K562 (cell line): ENCODE data around the gene BMP4. TPM values are rescaled to one million over a fixed set of nuclear protein-coding genes. Genes with fewer than 3 reads are reported as not detected.

ENCODE experiments used
- ATAC-seq: fragments of 200-7000 bp; cut with Tn5 transposase; 3 replicates; pipeline ENCODE4 v1.9.1; 2020; ENCODE audit warnings: moderate library complexity
- BruUV-seq: library from RNA; stranded (reverse); fragments of 400-500 nt; replicated peaks from 2 replicates; lab custom pipeline; 2021; lab: Mats Ljungman, UMichigan
- CTCF ChIA-PET: fragments of 300-600 bp; formaldehyde crosslinking; extraction: SDS; loops from one replicate; lab custom pipeline; 2021; ENCODE audit warnings: low intra/inter-chr PET ratio; lab: Yijun Ruan, JAX
- POLR2A ChIA-PET: fragments of 300-600, 350-650 bp; sonication (Branson Sonifier 250); formaldehyde crosslinking; extraction: SDS; loops from one replicate; lab custom pipeline; 2021; ENCODE audit warnings: antibody characterized with exemption, inconsistent platforms; lab: Yijun Ruan, JAX
- DNase-seq, 4 experiments: peaks; one replicate each; pipeline versions ENCODE4 v3.0.0 to v3.0.0-alpha.2; 2011 to 2018; ENCODE audit warnings: low spot score in 3 of 4, mixed read lengths in 3 of 4; ENCODE audit errors: extremely low read depth in 1 of 4
- FAIRE-seq: peaks from 2 replicates; lab custom pipeline; 2011; peaks lifted over from hg19 to GRCh38; lab: Jason Lieb, UNC
- H2AFZ ChIP-seq: 2 replicates; pipeline ENCODE4 v1.6.0; 2011; ENCODE audit warnings: low read depth, low read length, control low read depth, inconsistent platforms
- H3K27ac ChIP-seq: fragments of 200-600 bp; 3 replicates; pipeline ENCODE4 v1.8.0; 2011; ENCODE audit warnings: low read depth, mild to moderate bottlenecking, control low read depth, inconsistent platforms, low read length, moderate library complexity, mixed read lengths; ENCODE audit errors: extremely low read depth
- H3K27me3 ChIP-seq, 2 experiments: fragments of 300-600 bp in 1 of 2; 2 replicates in 1 of 2; 3 replicates in 1 of 2; pipeline versions ENCODE4 v1.6.0 to v1.8.0; 2011; ENCODE audit warnings: inconsistent platforms in 2 of 2, low read length in 2 of 2, mild to moderate bottlenecking in 1 of 2, mixed read lengths in 1 of 2, moderate library complexity in 1 of 2; ENCODE audit not compliant: control insufficient read depth in 2 of 2, insufficient read depth in 2 of 2
- H3K36me3 ChIP-seq: fragments of 300-600 bp; 3 replicates; pipeline ENCODE4 v1.8.0; 2011; ENCODE audit warnings: mild to moderate bottlenecking, low read length, inconsistent platforms; ENCODE audit not compliant: control insufficient read depth, insufficient read depth
- H3K4me1 ChIP-seq, 2 experiments: fragments of 200-600 bp in 1 of 2; replicated peaks in 1 of 2; 2 replicates in 1 of 2; 3 replicates in 1 of 2; pipeline versions ENCODE4 v1.5.1 to v1.8.0; 2011; ENCODE audit warnings: inconsistent platforms in 2 of 2, low read length in 2 of 2, mild to moderate bottlenecking in 1 of 2, mixed read lengths in 1 of 2, moderate library complexity in 1 of 2; ENCODE audit not compliant: control insufficient read depth in 2 of 2, insufficient read depth in 2 of 2
- H3K4me2 ChIP-seq: 2 replicates; pipeline ENCODE4 v1.6.1; 2011; ENCODE audit warnings: low read length, control low read depth, inconsistent platforms, mixed read lengths; ENCODE audit not compliant: insufficient read depth
- H3K4me3 ChIP-seq: fragments of 200-600 bp; sonication (generic), shearing (Covaris generic); 2 replicates; pipeline ENCODE4 v1.5.1; 2016; ENCODE audit warnings: control low read depth, inconsistent platforms
- H3K79me2 ChIP-seq: fragments of 200-600 bp; 3 replicates; pipeline ENCODE4 v1.8.0; 2011; ENCODE audit warnings: low read length, inconsistent platforms; ENCODE audit not compliant: control insufficient read depth, insufficient read depth
- H3K9ac ChIP-seq, 2 experiments: 2 replicates each; pipeline versions ENCODE4 v1.6.0 to v1.6.1; 2011; ENCODE audit warnings: low read depth in 2 of 2, low read length in 2 of 2, control low read depth in 1 of 2, inconsistent platforms in 1 of 2, mild to moderate bottlenecking in 1 of 2, mixed read lengths in 1 of 2; ENCODE audit not compliant: insufficient read depth in 1 of 2
- H3K9me1 ChIP-seq: one replicate; pipeline ENCODE4 v1.6.0; 2011; ENCODE audit warnings: inconsistent platforms, mild to moderate bottlenecking, low read length, moderate library complexity; ENCODE audit not compliant: control insufficient read depth, insufficient read depth
- H3K9me3 ChIP-seq: replicated peaks from 2 replicates; pipeline ENCODE4 v1.5.1; 2011; ENCODE audit warnings: low read depth, low read length, inconsistent platforms; ENCODE audit not compliant: control insufficient read depth, insufficient read depth
- H4K20me1 ChIP-seq: replicated peaks from 2 replicates; pipeline ENCODE4 v1.6.1; 2011; ENCODE audit warnings: low read length, inconsistent platforms, mixed read lengths; ENCODE audit not compliant: control insufficient read depth, insufficient read depth
- ATF2 ChIP-seq: sonication (generic); formaldehyde crosslinking; IDR thresholded peaks from 2 replicates; pipeline ENCODE4 v1.8.1; 2022; ENCODE audit warnings: missing genetic modification reagents
- CLOCK ChIP-seq: fragments of 250-450 bp; sonication (Bioruptor Pico); IDR thresholded peaks from 2 replicates; pipeline ENCODE4 v1.4.0; 2020; ENCODE audit warnings: mild to moderate bottlenecking, moderate library complexity, borderline replicate concordance
- COPS2 ChIP-seq: fragments of 450-650 bp; conservative IDR thresholded peaks from 2 replicates; pipeline ENCODE4 v1.6.1; 2016; ENCODE audit warnings: mild to moderate bottlenecking, moderate library complexity
- HDAC3 ChIP-seq: fragments of 450-650 bp; IDR thresholded peaks from 2 replicates; pipeline ENCODE4 v1.6.1; 2018; ENCODE audit warnings: borderline replicate concordance, mild to moderate bottlenecking, moderate library complexity; ENCODE audit not compliant: partially characterized antibody
- HSF4 ChIP-seq: fragments of 250-450 bp; sonication (Bioruptor Pico); IDR thresholded peaks from 2 replicates; pipeline ENCODE4 v2.1.2; 2022; ENCODE audit warnings: mild to moderate bottlenecking, moderate library complexity, borderline replicate concordance
- MCM2 ChIP-seq: fragments of 450-650 bp; IDR thresholded peaks from 2 replicates; pipeline ENCODE4 v1.6.1; 2017; ENCODE audit warnings: low read depth, mild to moderate bottlenecking
- MCM7 ChIP-seq, 2 experiments: fragments of 450-650 bp; IDR thresholded peaks; 2 replicates each; pipeline ENCODE4 v1.6.1; 2016 to 2018
- MEIS2 ChIP-seq: fragments of 450-650 bp; IDR thresholded peaks from 2 replicates; pipeline ENCODE4 v1.6.1; 2014; ENCODE audit warnings: mild to moderate bottlenecking; ENCODE audit not compliant: partially characterized antibody
- SAP30 ChIP-seq: fragments of 200-600 bp; sonication (generic); IDR thresholded peaks from 2 replicates; pipeline ENCODE4 v1.6.1; 2012; ENCODE audit warnings: borderline replicate concordance, low read depth, mild to moderate bottlenecking, moderate library complexity, low read length, control low read depth, inconsistent platforms; ENCODE audit not compliant: insufficient read depth, poor library complexity, severe bottlenecking
- STAG1 ChIP-seq: sonication (generic); formaldehyde crosslinking; IDR thresholded peaks from 2 replicates; pipeline ENCODE4 v1.5.0; 2020; ENCODE audit warnings: missing genetic modification reagents, borderline replicate concordance
- WGBS: fragments of 100-300 bp; shearing (Covaris generic); methylation state at CpG from one replicate; pipeline ENCODE4 v1.1.6; 2016; ENCODE audit warnings: low coverage, mixed read lengths; ENCODE audit not compliant: insufficient coverage; ENCODE audit errors: missing lambda C conversion rate; 5-methylcytosine and 5-hydroxymethylcytosine counted together
- in situ Hi-C: fragments of 300-500 bp; cut with MboI; formaldehyde crosslinking; loops from 4 replicates; pipeline ENCODE4 v1.15.0; 2018; ENCODE audit warnings: inconsistent platforms, mixed read lengths
- intact Hi-C: fragments of 100-400 bp; cut with micrococcal nuclease; formaldehyde crosslinking; loops from 2 replicates; pipeline ENCODE4 v1.14.2; 2022
- polyA plus RNA-seq, 8 experiments: library from polyadenylated mRNA; depleted of rRNA in 4 of 8; stranded (reverse) in 5 of 8; unstranded in 3 of 8; fragments of >200 nt; fragmentation: Nextera tagmentation in 2 of 8; fragmentation: Illumina TruSeq in 1 of 8; extraction: Ambion mirVana in 2 of 8; extraction: Trizol in 1 of 8; gene quantifications; 2 replicates each; pipeline versions ENCODE4 v1.2.1 to v1.2.3, GENCODE V29; 2011 to 2014; ENCODE audit warnings: inconsistent platforms in 1 of 8, missing spikeins in 1 of 8
- total RNA-seq, 7 experiments: library from RNA; depleted of rRNA in 6 of 7; stranded (reverse); fragments of >200 nt in 6 of 7; fragmentation: Illumina TruSeq in 2 of 7; extraction: Trizol in 2 of 7; gene quantifications; 2 replicates each; pipeline versions ENCODE4 v1.2.1 to v1.2.3, GENCODE V29; 2011 to 2021; ENCODE audit warnings: low replicate concordance in 1 of 7

The BMP4 gene
- total and polyA plus RNA-seq, 9 of the 15 experiments (the other 6 are each of a cell fraction or from before 2014, with no cell fraction given): not detected

- H3K9ac ChIP-seq: no peak overlapping the region
- in situ Hi-C loops: no loop called here
- no peaks in the 10 kb centered on the region for H3K27me3 ChIP-seq
- CTCF ChIA-PET: no interaction called here
- H3K4me3 ChIP-seq: no peak overlapping the region
- H3K36me3 ChIP-seq: no peaks in the 10 kb centered on the region
- no TSS peak for BruUV-seq
- no peak for FAIRE-seq
- H4K20me1 ChIP-seq: no peaks in the 10 kb centered on the region
- H3K4me1 ChIP-seq: no peaks in the 10 kb centered on the region
- no peak overlapping the region for H3K27ac ChIP-seq
- DNase-seq: no peak
- under 1% methylated on average over 7 of the region's 7 CpGs for WGBS
- POLR2A ChIA-PET: no interaction called here
- intact Hi-C loops: loop anchor here (10.0 kb wide), 1 partner anchor 237 kb away; no protein-coding TSS in a partner anchor
- no peak overlapping the region for H3K4me2 ChIP-seq
- H3K79me2 ChIP-seq: no peaks in the 10 kb centered on the region
- H3K9me1 ChIP-seq: no peaks in the 10 kb centered on the region
- no peak for TF ChIP-seq MCM2
- no peaks in the 10 kb centered on the region for H3K9me3 ChIP-seq
- no peak overlapping the region for H2AFZ ChIP-seq
- ATAC-seq: no peak
Measured at GRCh38 chr14:53938136-53938837, 18.3 kb downstream of the BMP4 start.

GRCh38 chr14:53934778-53935414, 21.7 kb downstream of the BMP4 start:
- H3K9ac ChIP-seq: no peak overlapping the region
- no peak overlapping the region for H2AFZ ChIP-seq
- no peaks in the 10 kb centered on the region for H3K9me1 ChIP-seq
- H3K27ac ChIP-seq: no peak overlapping the region
- no peaks in the 10 kb centered on the region for H3K9me3 ChIP-seq
- FAIRE-seq: no peak
- POLR2A ChIA-PET: no interaction called here
- in situ Hi-C loops (no loop called here), intact Hi-C loops (loop anchor here (10.0 kb wide), 1 partner anchor 240 kb away; no protein-coding TSS in a partner anchor)
- WGBS: 17% methylated on average over 6 of the region's 7 CpGs
- no peak overlapping the region for H3K4me3 ChIP-seq
- DNase-seq: no peak
- no peaks in the 10 kb centered on the region for H3K36me3 ChIP-seq
- no peaks in the 10 kb centered on the region for H3K79me2 ChIP-seq
- no peak for ATAC-seq
- no peak overlapping the region for H3K4me2 ChIP-seq
- H3K4me1 ChIP-seq: no peaks in the 10 kb centered on the region
- BruUV-seq: no TSS peak
- H4K20me1 ChIP-seq: no peaks in the 10 kb centered on the region
- H3K27me3 ChIP-seq: no peaks in the 10 kb centered on the region
- CTCF ChIA-PET: no interaction called here
- TF ChIP-seq COPS2: no peak
- TF ChIP-seq SAP30: no peak
- TF ChIP-seq STAG1: no peak
- TF ChIP-seq HSF4 (CRISPR knock-in tag): no peak
- TF ChIP-seq MEIS2: no peak
- TF ChIP-seq HDAC3: no peak
- TF ChIP-seq ATF2 (CRISPR knock-in tag): no peak
- TF ChIP-seq CLOCK (CRISPR knock-in tag): no peak
- TF ChIP-seq MCM7 (IDR thresholded peaks at IDR 0.05): no peak
